B cell (primary cell): Measurements from ENCODE around the gene ASMTL.

ENCODE experiments used
- CTCF ChIP-seq: fragments of 200-600 bp; IDR thresholded peaks from one replicate; pipeline ENCODE4 v1.8.0; 2022; ENCODE audit warnings: antibody characterized with exemption, mild to moderate bottlenecking
- EZH2 ChIP-seq: IDR thresholded peaks from 2 replicates; pipeline ENCODE4 v1.6.1; 2012; ENCODE audit warnings: borderline replicate concordance, low read depth, mild to moderate bottlenecking, moderate library complexity, low read length; ENCODE audit not compliant: insufficient read depth, poor library complexity, severe bottlenecking

- TF ChIP-seq CTCF (no peak), EZH2 (no peak)
Observed at GRCh38 chrX:1450361-1451161, 2.1 kb downstream of the ASMTL start.
